ES-I3 (cell line): ENCODE results near the gene CHRNA3.

Experiments used
- H3K36me3 ChIP-seq: 2 replicates; pipeline ENCODE4 v1.6.1; 2013; ENCODE audit warnings: mild to moderate bottlenecking, low read length, control low read depth, moderate library complexity; ENCODE audit not compliant: insufficient read depth
- H3K4me1 ChIP-seq: 2 replicates; pipeline ENCODE4 v1.6.1; 2013; ENCODE audit warnings: mild to moderate bottlenecking, control low read depth, low read length; ENCODE audit not compliant: insufficient read depth
- H3K9ac ChIP-seq: 2 replicates; pipeline ENCODE4 v1.6.1; 2013; ENCODE audit warnings: low read depth, mild to moderate bottlenecking, low read length, moderate library complexity
- H3K9me3 ChIP-seq: 2 replicates; pipeline ENCODE4 v1.6.1; 2013; ENCODE audit warnings: mild to moderate bottlenecking, low read length, moderate library complexity; ENCODE audit not compliant: control insufficient read depth, insufficient read depth

The CHRNA3 gene

DNA sequence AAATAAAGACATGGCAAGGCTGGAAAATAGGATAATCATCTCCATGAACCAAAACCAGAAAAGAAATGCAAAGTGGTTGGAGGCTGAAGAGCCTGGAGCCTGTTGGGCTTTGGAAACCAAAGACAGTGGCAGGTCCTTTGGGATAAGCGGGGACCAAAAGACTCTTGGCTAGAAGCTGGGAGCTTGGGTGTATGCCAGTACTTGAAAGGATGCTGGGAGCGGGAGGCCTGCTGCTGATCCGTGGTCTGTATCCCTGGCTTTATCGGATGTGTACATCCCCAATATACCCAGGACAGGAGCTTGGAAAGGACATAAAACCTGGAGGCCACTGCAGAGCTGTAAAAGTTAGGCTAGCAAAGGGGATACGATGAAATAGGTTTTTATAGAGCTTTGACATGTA is 21.5 kb upstream of the CHRNA3 start:
- H3K4me1 ChIP-seq = peaks cover 5% of the 10 kb centered on the region
- H3K36me3 ChIP-seq = no peaks in the 10 kb centered on the region
- H3K9me3 ChIP-seq = no peaks in the 10 kb centered on the region
- H3K9ac ChIP-seq = no peak overlapping the region

DNA sequence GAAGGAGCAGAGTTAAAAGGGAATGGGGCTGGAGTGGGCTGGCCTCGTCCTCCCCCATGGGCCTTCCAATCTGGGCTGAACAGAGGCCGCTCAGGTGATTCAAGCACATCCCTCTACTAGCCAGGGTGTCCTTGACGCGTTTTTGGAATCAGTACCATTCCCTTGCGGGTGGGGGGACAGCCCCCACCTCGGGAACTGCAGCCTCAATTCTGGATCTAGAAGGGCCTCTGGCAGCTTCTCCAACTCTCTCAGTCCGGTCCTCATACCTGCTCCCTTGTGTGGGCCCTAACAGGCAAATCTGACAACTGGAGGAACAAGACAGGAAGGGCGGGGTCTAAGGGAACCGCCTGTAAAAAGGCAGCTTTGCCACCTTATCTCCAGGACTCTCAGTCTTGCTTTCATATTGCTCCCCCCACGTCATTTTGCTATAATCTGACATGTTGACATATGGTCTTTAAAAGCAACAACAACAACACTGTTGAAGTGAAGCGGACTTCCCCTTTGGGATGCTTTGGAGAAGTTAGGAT is 21.0 kb upstream of the CHRNA3 start:
- peak overlapping the region; percentile 66 for H3K9ac ChIP-seq
- H3K36me3 ChIP-seq = no peaks in the 10 kb centered on the region
- no peaks in the 10 kb centered on the region for H3K9me3 ChIP-seq
- H3K4me1 ChIP-seq = peaks cover 5% of the 10 kb centered on the region

DNA sequence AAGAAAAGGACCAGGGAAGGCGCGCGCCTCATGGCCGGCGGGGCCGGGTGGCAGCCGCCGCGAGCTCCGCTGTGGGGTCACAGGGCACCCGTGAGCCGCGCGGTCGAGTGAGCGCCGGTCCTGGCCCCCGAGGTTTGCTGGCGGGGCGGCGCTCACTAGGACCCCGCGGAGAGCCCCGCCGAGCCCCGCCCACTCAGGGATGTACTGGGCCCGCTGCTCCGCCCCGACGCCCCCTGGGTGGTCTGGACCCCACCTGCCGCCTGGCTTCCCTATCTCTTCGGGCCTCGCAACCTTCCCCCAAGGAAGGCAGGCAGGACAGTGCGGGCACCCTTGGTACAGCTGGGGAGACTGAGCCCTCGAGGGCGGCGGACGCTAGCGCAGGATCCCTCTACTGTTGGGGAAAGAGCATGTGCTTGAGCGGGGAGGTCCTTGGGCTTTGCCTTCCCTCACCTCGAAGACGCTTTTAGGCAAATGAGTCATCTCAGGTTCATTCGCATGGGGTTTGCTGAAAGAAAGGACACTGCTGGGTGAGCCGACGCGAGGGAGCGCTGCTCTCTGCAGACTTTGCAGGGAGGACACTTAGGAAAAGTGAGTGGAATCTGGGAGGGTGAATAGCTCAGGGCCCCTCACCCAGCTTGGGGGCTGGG is 20.4 kb upstream of the CHRNA3 start, which contains the start of gene CHRNB4:
Gene CHRNB4 (minus strand): TSS at position 109 of the 647 bp plus-strand sequence. CDS start 77 bp downstream, at position 32.
- Histone ChIP-seq H3K4me1 (peaks cover 5% of the 10 kb centered on the region), H3K36me3 (no peaks in the 10 kb centered on the region), H3K9ac (peak within 1 kb of the TSS; percentile 66), H3K9me3 (no peaks in the 10 kb centered on the region)

DNA sequence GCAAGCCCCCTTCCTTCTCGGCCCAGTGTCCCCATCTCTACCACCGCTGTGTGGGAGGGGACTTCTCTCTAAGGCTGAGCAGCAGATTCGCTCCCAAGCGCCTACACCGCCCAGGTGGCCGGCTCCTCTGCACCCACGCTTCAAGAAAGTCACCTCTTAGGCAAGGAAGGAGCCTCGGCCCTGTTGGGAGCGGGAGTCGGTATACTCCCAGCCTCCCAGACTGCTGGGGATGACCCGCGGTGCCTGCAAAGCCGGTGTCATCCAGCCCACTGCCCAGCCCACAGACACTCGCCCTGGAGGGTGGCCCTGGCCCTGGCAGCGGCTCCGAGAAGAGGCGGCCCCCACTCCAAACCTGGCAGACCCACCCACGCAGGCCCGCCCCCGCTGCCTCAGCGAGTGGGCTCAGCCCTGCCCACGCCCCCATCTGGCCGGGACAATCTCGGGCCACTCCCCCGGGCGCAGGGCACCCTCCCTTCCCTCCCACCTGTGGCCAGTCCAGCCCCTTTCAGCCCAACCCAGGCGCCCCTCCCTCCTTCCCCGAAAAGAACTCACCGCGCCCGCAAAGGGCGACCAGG is 19.8 kb upstream of the CHRNA3 start:
- Histone ChIP-seq H3K9me3 (no peaks in the 10 kb centered on the region), H3K4me1 (peaks cover 5% of the 10 kb centered on the region), H3K9ac (peak overlapping the region; percentile 66), H3K36me3 (no peaks in the 10 kb centered on the region)

DNA sequence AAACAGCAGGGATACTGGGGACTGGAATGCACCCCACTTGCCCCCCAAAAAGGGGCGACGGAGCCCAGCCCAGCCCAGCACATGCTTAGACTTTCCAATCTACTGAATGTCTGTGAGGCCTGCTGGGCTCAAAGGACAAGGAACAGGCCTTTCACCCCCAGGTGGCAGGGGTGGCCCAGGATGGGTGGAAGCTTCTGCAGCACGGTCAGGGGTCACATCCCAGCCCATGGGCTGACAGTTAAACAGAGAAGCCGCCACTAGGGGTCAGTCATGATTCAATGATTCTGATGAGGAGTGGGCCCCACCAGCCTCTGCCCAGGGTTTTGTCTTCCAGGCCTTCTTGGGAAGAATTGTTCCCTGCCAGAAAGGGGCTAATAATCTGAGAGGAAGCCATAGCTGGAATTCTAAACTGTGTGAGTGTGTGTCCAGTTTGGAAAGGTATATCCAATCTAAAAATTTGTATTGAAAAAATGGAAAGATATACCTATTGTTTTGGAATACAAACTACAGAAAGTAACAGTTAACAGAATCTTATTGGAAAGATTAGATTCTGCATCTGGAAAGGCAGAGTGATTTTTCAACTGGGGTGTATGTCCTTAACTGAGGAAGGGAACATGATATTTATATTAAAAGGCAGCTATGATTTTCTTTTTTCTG is 18.0 kb upstream of the CHRNA3 start:
- no peaks in the 10 kb centered on the region for H3K9me3 ChIP-seq
- H3K9ac ChIP-seq = no peak overlapping the region
- H3K4me1 ChIP-seq = peaks cover 5% of the 10 kb centered on the region
- H3K36me3 ChIP-seq = no peaks in the 10 kb centered on the region

DNA sequence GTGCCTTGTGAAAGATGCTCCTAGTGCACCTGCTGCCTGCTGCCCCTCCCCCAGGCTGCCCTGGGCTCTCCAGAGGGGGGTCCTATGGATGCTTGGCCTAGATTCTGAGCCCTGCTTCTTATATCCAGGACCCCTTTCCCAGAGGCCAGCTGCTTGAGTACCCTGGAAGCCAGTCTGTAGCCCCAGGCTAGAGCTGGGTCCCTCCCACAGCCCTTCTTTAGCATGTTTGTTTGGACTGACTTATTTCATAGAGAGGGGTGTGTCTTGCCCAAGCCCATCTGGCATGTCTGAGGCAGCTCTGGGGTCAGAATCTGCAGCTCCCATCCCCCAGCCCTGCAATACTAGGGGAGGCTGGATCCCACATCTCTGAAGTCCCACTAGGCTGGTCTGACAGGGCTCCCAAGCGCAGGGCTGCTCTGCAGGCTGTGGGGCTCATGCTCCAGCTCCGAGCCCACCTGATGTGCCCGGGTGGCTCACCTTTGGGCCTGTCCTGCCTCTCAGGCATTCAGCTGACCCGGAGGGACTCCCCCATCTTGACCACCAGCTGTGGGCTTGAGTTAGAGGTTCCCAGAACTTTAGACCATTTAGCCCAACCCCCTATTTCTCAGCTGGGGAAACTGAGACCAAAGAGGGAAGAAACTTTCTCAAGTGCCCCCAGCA is 17.1 kb upstream of the CHRNA3 start:
- Histone ChIP-seq H3K4me1 (peaks cover 5% of the 10 kb centered on the region), H3K36me3 (no peaks in the 10 kb centered on the region), H3K9ac (no peak overlapping the region), H3K9me3 (peaks cover 2% of the 10 kb centered on the region; the same call in 1 of the 2 replicates)

DNA sequence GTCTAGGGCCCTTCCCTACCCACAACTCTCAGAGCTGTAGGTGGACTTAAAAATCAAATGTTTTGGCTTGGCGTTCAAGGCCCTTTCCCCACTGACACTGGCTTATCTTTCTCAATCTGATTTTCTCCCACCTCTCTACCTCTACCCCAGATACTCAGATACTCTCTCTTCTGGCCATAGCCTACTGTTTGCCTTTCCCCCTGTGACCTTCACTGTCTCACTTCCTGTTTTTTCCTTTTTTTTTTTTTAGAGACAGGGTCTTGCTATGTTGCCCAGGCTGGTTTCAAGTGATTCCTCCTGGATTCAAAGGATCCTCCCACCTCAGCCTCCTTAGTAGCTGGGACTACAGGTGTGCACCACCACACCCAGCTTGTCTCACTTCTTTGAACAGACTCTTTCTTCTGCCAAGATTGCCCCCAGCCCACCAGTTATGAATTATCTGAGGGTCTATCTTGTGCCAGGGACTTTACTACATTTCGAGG is 15.6 kb upstream of the CHRNA3 start:
- Histone ChIP-seq H3K36me3 (no peaks in the 10 kb centered on the region), H3K9me3 (peaks cover 2% of the 10 kb centered on the region; the same call in 1 of the 2 replicates), H3K9ac (no peak overlapping the region), H3K4me1 (no peaks in the 10 kb centered on the region)

DNA sequence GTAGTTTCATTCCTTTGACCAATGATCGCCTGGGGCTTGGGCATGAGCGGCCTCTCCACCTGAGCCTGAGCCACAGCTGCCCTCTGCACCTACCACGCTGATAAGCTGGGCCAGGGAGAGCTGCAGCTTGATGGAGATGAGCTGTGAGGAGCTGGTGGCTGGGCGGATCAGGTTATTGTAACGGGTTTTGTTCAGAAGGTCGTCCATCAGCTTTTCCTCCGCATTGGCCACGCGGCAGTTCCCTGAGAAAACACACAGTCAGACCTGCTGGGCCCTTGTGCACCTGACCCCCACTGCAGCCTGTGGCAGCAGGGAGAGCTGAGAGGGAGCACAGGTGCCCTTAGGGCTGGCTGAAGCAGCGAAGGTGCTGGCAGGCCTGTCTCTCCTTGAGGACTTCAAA is 14.6 kb upstream of the CHRNA3 start:
- no peaks in the 10 kb centered on the region for H3K4me1 ChIP-seq
- peaks cover 2% of the 10 kb centered on the region; the same call in 1 of the 2 replicates for H3K9me3 ChIP-seq
- no peaks in the 10 kb centered on the region for H3K36me3 ChIP-seq
- H3K9ac ChIP-seq = no peak overlapping the region

DNA sequence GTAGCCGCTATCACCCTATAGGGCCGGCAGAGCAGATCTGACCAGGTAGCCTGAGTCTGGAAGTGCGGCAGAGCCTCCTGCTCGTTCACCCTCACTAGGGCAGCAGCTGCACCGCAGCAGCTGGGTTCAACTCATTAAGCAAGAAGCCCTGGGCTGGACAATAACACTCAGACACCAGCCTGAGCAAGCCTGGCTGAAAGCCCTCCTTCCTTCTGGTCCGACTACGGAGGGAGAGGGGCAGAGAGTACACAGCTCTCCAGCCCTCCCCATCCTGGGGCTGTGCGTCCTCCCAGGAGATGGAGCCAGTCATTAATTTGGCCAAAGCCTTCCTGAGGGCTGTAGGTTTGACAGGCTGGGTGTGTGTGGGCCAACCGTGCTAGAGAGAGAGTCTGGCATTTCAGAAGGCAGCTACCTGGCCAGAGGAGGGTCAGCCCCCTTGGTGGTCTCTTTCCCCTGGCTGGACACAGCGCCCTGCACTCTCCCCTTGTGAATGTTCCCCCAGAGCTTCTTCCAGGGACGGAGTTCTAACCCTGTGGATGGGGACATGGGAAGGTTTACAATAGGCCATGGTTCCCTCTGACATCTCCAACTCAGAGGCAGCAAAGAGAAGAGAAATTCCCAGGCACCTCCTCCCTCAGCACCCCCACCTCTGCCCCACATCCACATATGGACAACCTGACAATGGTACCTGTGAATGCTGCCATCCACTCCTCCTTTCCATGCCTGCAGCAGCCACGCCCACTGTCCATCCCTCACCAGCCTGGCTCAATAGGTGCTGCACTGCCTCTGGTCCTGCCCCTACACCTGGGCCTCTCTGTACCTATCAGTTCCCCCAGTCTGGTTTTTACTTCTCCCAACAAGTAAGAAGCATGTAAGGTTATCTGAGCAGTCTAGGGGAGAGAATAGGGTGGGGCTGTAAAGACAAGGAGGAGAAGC is 13.7 kb upstream of the CHRNA3 start:
- Histone ChIP-seq H3K9ac (no peak overlapping the region), H3K4me1 (no peaks in the 10 kb centered on the region), H3K36me3 (no peaks in the 10 kb centered on the region), H3K9me3 (peaks cover 2% of the 10 kb centered on the region; the same call in 1 of the 2 replicates)

DNA sequence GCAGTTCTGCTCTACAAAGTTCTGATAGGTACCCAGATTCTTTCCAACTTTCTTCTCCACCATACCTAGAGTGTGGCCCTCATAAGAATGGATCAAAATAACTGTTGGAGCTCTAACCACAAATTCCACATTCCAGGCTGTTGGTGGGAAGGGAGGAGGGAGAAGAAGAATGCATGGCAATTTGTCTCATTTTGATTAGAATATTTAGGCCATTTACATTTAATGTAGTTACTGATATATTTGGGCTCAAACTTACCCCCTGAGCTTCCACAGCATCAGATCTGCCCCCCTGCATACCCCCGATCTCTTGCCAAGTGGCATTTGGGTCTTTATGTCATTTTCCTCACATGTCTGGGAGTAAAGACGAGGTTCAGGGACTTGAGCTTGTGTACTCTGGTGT is 12.6 kb upstream of the CHRNA3 start:
- no peaks in the 10 kb centered on the region for H3K36me3 ChIP-seq
- peaks cover 2% of the 10 kb centered on the region; the same call in 1 of the 2 replicates for H3K9me3 ChIP-seq
- H3K9ac ChIP-seq = no peak overlapping the region
- H3K4me1 ChIP-seq = no peaks in the 10 kb centered on the region

DNA sequence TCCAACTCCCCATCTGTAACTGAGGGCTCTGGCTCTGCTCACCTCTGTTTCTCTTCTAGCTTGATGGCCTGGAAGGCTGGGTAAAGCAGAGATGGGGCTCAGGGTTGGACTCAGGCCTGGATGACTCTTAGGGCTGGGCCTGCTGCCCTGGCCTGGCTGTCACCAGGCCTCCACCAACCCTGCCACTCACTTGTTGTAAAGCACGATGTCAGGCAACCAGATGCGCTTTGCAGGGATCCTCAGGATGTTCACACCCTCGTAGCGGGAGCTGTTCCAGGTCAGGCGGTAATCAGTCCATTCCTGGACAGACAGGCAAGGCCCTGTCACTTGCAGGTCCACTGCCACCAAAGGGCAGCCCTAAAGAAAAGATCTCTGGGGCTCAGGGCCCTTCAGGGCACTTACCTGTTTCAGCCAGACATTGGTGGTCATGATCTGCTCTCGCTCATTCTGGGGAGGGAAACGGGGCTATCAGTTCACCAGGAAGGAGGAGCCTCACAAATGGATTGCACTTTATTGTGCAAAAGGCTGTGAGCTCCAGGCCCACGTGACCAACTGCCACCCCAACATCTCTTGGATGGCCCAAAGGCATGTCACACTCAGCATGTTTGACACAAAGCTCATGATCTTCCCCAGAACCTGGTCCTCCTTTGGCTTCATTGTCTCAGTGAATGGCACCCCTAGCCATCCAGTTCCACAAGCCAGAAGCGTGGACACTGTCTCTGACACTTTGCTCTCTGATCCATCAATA is 10.3 kb upstream of the CHRNA3 start:
- H3K9me3 ChIP-seq = peaks cover 2% of the 10 kb centered on the region; the same call in 1 of the 2 replicates
- H3K36me3 ChIP-seq = no peaks in the 10 kb centered on the region
- H3K9ac ChIP-seq = no peak overlapping the region
- no peaks in the 10 kb centered on the region for H3K4me1 ChIP-seq

DNA sequence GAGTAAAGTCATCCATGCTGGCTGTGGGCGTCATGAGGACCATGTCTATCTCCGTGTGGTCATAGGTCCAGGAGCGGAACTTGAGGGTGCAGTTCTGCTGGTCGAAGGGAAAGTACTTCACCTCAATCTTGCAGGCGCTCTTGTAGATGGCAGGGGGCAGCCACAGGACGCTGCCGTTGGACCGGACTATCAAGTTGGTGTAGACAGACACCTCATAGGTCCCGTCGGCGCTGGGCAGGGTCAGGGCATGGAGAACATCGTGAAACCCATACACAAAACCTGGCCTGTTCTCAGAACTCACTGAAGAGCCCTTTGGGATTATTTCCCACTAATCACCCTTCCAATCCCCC is 8.9 kb upstream of the CHRNA3 start:
- no peaks in the 10 kb centered on the region for H3K36me3 ChIP-seq
- H3K4me1 ChIP-seq = no peaks in the 10 kb centered on the region
- H3K9ac ChIP-seq = no peak overlapping the region
- peaks cover 2% of the 10 kb centered on the region; the same call in 1 of the 2 replicates for H3K9me3 ChIP-seq
